Sigmoid colon (tissue), 7 donors: ENCODE data around the gene GABRR2. TPM values are rescaled to one million over a fixed set of nuclear protein-coding genes. Genes with fewer than 3 reads are reported as not detected.

Source experiments
- DNase-seq: peaks from one replicate; pipeline ENCODE4 v3.0.0-alpha.2; 2019
- H3K27ac ChIP-seq, 4 donors: fragments of 200-600 bp; sonication (generic); one replicate each; pipeline ENCODE4 v1.5.1; 2016 to 2019; ENCODE audit warnings: mild to moderate bottlenecking in 1 of 4
- H3K27me3 ChIP-seq, 3 donors: fragments of 200-600 bp; sonication (generic); one replicate each; pipeline ENCODE4 v1.5.1; 2019; ENCODE audit warnings: mild to moderate bottlenecking in 1 of 3
- H3K36me3 ChIP-seq, 4 donors: fragments of 200-600 bp; sonication (generic); one replicate each; pipeline ENCODE4 v1.5.1; 2016 to 2019
- H3K4me1 ChIP-seq, 4 donors: fragments of 200-600 bp; sonication (generic); one replicate each; pipeline ENCODE4 v1.5.1; 2017 to 2019
- H3K4me3 ChIP-seq, 4 donors: fragments of 200-600 bp; sonication (generic); one replicate each; pipeline ENCODE4 v1.5.1; 2017 to 2019; ENCODE audit warnings: mild to moderate bottlenecking in 2 of 4, moderate library complexity in 1 of 4
- H3K9me3 ChIP-seq, 4 donors: fragments of 200-600 bp in 3 of 4; sonication (generic) in 3 of 4; one replicate each; pipeline versions ENCODE4 v1.5.1 to v1.6.1; 2013 to 2019
- CTCF ChIP-seq, 4 experiments: fragments of 450-650 bp in 3 of 4; fragments of 200-600 bp in 1 of 4; IDR thresholded peaks; one replicate each; pipeline ENCODE4 v1.5.1; 2016 to 2019; ENCODE audit warnings: antibody characterized with exemption in 4 of 4, mild to moderate bottlenecking in 3 of 4, moderate library complexity in 2 of 4
- EP300 ChIP-seq, 4 donors: sonication (generic); formaldehyde crosslinking; IDR thresholded peaks; one replicate each; pipeline ENCODE4 v1.6.1; 2017; ENCODE audit warnings: antibody characterized with exemption in 4 of 4
- POLR2A ChIP-seq, 2 donors: fragments of 450-650 bp; IDR thresholded peaks; one replicate each; pipeline ENCODE4 v1.6.1; 2016; ENCODE audit warnings: antibody characterized with exemption in 2 of 2, mild to moderate bottlenecking in 2 of 2, moderate library complexity in 2 of 2
- POLR2AphosphoS5 ChIP-seq, 4 donors: sonication (generic); formaldehyde crosslinking; IDR thresholded peaks; one replicate each; pipeline ENCODE4 v1.6.1; 2017; ENCODE audit warnings: antibody characterized with exemption in 4 of 4
- WGBS, 2 donors: extraction: QIAGEN DNeasy Blood & Tissue Kit; methylation state at CpG; one replicate each; pipeline ENCODE4 v1.1.7; 2013; 5-methylcytosine and 5-hydroxymethylcytosine counted together
- intact Hi-C: fragments of 100-400 bp; cut with DNase I; formaldehyde crosslinking; loops from one replicate; pipeline ENCODE4 v1.15.1; 2023
- polyA plus RNA-seq, 3 donors: library from polyadenylated mRNA; stranded (reverse); fragments of 200-250 nt; gene quantifications; one replicate each; pipeline ENCODE4 v1.2.3, GENCODE V29; 2013
- total RNA-seq, 4 donors: library from RNA; depleted of rRNA; stranded (reverse); fragments of >200 nt; gene quantifications; one replicate each; pipeline ENCODE4 v1.1.0, GENCODE V29; 2016
- donor health status: healthy with polysubstance abuse.
- donor health status: Bipolar disorder and iron deficiency.
- donor health status: healthy.

GABRR2 gene
- total and polyA plus RNA-seq, 7 donors = 0.36 to 2.8 (median 0.99) TPM; not detected in 2

GRCh38 chr6:89278956-89279355, 36.1 kb downstream of the GABRR2 start:
- TF ChIP-seq POLR2A (IDR thresholded peaks at IDR 0.05) (no peak), EP300 (IDR thresholded peaks at IDR 0.05) (no peak), CTCF (IDR thresholded peaks at IDR 0.05) (no peak), POLR2AphosphoS5 (IDR thresholded peaks at IDR 0.05) (no peak)
- no peak for DNase-seq
- no peaks in the 10 kb centered on the region for H3K9me3 ChIP-seq
- H3K27ac ChIP-seq = no peak overlapping the region
- no peak overlapping the region for H3K4me3 ChIP-seq
- no peaks in the 10 kb centered on the region for H3K27me3 ChIP-seq
- H3K36me3 ChIP-seq = no peaks in the 10 kb centered on the region
- WGBS, 2 donors = 92% methylated on average over 9 of the region's 9 CpGs
- H3K4me1 ChIP-seq = no peaks in the 10 kb centered on the region
- intact Hi-C loops = no loop called here

DNA sequence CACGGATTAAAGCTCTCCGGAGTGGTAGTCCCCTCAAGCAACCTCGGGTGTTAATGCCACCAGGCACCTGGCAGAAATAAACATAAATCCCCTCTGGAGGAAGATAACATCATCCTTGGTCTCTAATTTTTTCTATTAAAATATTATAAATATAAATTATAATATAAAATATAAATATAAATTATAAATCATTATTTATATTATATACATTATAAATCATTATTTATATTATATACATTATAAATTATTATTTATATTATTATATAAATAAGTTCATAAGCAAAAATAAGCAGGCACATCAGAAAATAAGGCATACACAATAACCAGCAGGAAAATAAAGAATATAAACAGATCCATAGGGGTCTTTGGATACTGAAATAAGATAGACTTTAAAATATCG, 39.2 kb downstream of the GABRR2 start:
- H3K4me1 ChIP-seq = no peaks in the 10 kb centered on the region
- no peak overlapping the region for H3K27ac ChIP-seq
- intact Hi-C loops = no loop called here
- no peaks in the 10 kb centered on the region for H3K36me3 ChIP-seq
- no peak for DNase-seq
- H3K27me3 ChIP-seq = no peaks in the 10 kb centered on the region
- no peak overlapping the region for H3K4me3 ChIP-seq
- WGBS, 2 donors = 82 to 93% methylated on average over 4 of the region's 4 CpGs
- TF ChIP-seq POLR2AphosphoS5 (IDR thresholded peaks at IDR 0.05) = no peak
- TF ChIP-seq CTCF (IDR thresholded peaks at IDR 0.05) = no peak
- no peak for TF ChIP-seq EP300 (IDR thresholded peaks at IDR 0.05)
- TF ChIP-seq POLR2A (IDR thresholded peaks at IDR 0.05) = no peak
- no peaks in the 10 kb centered on the region for H3K9me3 ChIP-seq

GRCh38 chr6:89273816-89274215, 41.3 kb downstream of the GABRR2 start:
- H3K27me3 ChIP-seq = no peaks in the 10 kb centered on the region
- TF ChIP-seq EP300 (IDR thresholded peaks at IDR 0.05) (no peak), POLR2AphosphoS5 (IDR thresholded peaks at IDR 0.05) (no peak), POLR2A (IDR thresholded peaks at IDR 0.05) (no peak), CTCF (IDR thresholded peaks at IDR 0.05) (no peak)

GRCh38 chr6:89272596-89272995, 42.5 kb downstream of the GABRR2 start:
- DNase-seq = no peak
- Histone ChIP-seq H3K27ac (no peak overlapping the region), H3K36me3 (no peaks in the 10 kb centered on the region), H3K9me3 (no peaks in the 10 kb centered on the region), H3K4me1 (no peaks in the 10 kb centered on the region), H3K27me3 (no peaks in the 10 kb centered on the region), H3K4me3 (no peak overlapping the region)
- WGBS, 2 donors = 82 to 87% methylated on average over 11 of the region's 11 CpGs
- intact Hi-C loops = no loop called here
- TF ChIP-seq POLR2AphosphoS5 (IDR thresholded peaks at IDR 0.05) = no peak
- TF ChIP-seq EP300 (IDR thresholded peaks at IDR 0.05) = no peak

More at GRCh38 chr6:89273816-89274215, 41.3 kb downstream of the GABRR2 start:
- H3K4me3 ChIP-seq = no peak overlapping the region
- intact Hi-C loops = no loop called here
- H3K27ac ChIP-seq = no peak overlapping the region
- no peak for DNase-seq
- no peaks in the 10 kb centered on the region for H3K4me1 ChIP-seq
- H3K36me3 ChIP-seq = no peaks in the 10 kb centered on the region
- no peaks in the 10 kb centered on the region for H3K9me3 ChIP-seq
- WGBS, 2 donors = 97 to 98% methylated on average over 3 of the region's 3 CpGs

DNA sequence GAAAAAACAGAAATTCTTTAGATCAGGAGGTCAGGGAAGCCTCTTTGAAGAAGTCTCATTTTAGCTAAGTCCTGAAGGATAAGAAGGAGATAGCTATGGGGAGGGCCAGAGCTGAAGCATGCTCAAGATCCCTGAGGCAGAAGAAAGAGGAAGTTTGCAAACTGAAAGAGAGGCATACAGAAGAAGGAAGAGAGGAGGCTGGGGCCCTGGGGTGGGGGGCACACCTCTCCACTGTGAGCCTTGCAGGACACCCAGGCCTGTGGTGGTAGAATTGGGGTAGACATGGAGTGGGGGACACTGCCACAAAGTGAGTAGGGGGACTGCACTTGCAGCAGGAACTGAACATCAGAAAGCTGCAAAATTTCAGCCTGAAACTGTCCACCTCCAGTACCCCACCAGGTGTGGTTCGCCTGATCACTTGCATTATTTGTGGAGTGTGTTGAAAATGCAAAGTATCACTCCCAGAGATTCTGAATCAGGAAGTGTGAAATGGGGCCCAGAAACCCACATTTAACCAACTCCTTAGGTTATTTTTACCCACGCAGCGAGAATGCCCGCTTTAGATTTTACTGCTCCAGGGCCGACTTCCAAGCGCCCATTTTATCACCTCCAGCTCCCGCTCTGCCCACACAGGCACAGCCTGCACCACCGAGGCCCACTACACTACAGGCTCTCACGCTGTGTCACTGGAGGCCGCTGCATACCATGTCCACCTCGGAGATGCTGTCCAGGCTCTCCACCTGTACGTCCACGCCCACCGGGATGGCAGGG, 44.0 kb downstream of the GABRR2 start:
- WGBS, 2 donors = 78 to 87% methylated on average over 14 of the region's 14 CpGs
- no peaks in the 10 kb centered on the region for H3K27me3 ChIP-seq
- intact Hi-C loops = no loop called here
- no peaks in the 10 kb centered on the region for H3K4me1 ChIP-seq
- H3K4me3 ChIP-seq = no peak overlapping the region
- no peak for DNase-seq
- no peaks in the 10 kb centered on the region for H3K36me3 ChIP-seq
- no peaks in the 10 kb centered on the region for H3K9me3 ChIP-seq
- no peak overlapping the region for H3K27ac ChIP-seq
- TF ChIP-seq POLR2AphosphoS5 (IDR thresholded peaks at IDR 0.05) (no peak), EP300 (IDR thresholded peaks at IDR 0.05) (no peak), POLR2A (IDR thresholded peaks at IDR 0.05) (no peak), CTCF (IDR thresholded peaks at IDR 0.05) (no peak)
